HCT116 (cell line): ENCODE results near the gene ASIC1.

ENCODE experiments used
- CEBPB ChIP-seq: IDR thresholded peaks from 2 replicates; pipeline ENCODE4 v1.6.1; 2012; ENCODE audit warnings: low read depth
- EZH2 ChIP-seq: fragments of 200-600 bp; sonication (generic); IDR thresholded peaks from 2 replicates; pipeline ENCODE4 v1.6.1; 2017; ENCODE audit warnings: antibody characterized with exemption, mixed run types
- EZH2phosphoT487 ChIP-seq: fragments of 200-600 bp; IDR thresholded peaks from 2 replicates; pipeline ENCODE4 v1.6.1; 2018; ENCODE audit warnings: antibody characterized with exemption, borderline replicate concordance
- POLR2A ChIP-seq: IDR thresholded peaks from 2 replicates; pipeline ENCODE4 v1.7.0; 2011; ENCODE audit warnings: borderline replicate concordance; ENCODE audit not compliant: insufficient read depth, insufficient read length; ENCODE audit errors: extremely low read depth
- POLR2AphosphoS5 ChIP-seq: IDR thresholded peaks from 2 replicates; pipeline ENCODE4 v1.6.1; 2011; ENCODE audit warnings: mild to moderate bottlenecking, low read depth, low read length, moderate library complexity
- RAD21 ChIP-seq: IDR thresholded peaks from 2 replicates; pipeline ENCODE4 v1.6.1; 2012; ENCODE audit warnings: low read depth, mild to moderate bottlenecking
- SIN3A ChIP-seq: IDR thresholded peaks from 2 replicates; pipeline ENCODE4 v1.6.1; 2012; ENCODE audit warnings: low read depth
- SP1 ChIP-seq: IDR thresholded peaks from 2 replicates; pipeline ENCODE4 v1.6.1; 2012; ENCODE audit warnings: low read depth
- TCF7L2 ChIP-seq: IDR thresholded peaks from 2 replicates; pipeline ENCODE4 v1.7.0; 2011; ENCODE audit warnings: borderline replicate concordance, inconsistent platforms; ENCODE audit not compliant: insufficient read depth, insufficient read length; ENCODE audit errors: extremely low read depth
- YY1 ChIP-seq: IDR thresholded peaks from 2 replicates; pipeline ENCODE4 v1.6.1; 2011; ENCODE audit warnings: low read length, low read depth, moderate library complexity, mild to moderate bottlenecking; ENCODE audit not compliant: insufficient replicate concordance; ENCODE audit errors: extremely low read depth
- ZNF274 ChIP-seq: fragments of 200-500 bp; sonication (Bioruptor generic); IDR thresholded peaks from 2 replicates; pipeline ENCODE4 v1.6.1; 2014; ENCODE audit warnings: mild to moderate bottlenecking, low read depth, low read length, inconsistent platforms
- TF ChIP-seq, protein P1 (sequence below), 3 experiments: fragments of 200-600 bp in 1 of 3; sonication (generic) in 1 of 3; IDR thresholded peaks in 2 of 3; conservative IDR thresholded peaks in 1 of 3; 2 replicates each; pipeline ENCODE4 v1.5.1; 2012 to 2017; ENCODE audit warnings: low read depth in 2 of 3, low read length in 2 of 3, antibody characterized with exemption in 1 of 3, borderline replicate concordance in 1 of 3, control low read depth in 1 of 3, mild to moderate bottlenecking in 1 of 3, mixed read lengths in 1 of 3, mixed run types in 1 of 3, moderate library complexity in 1 of 3; ENCODE audit not compliant: insufficient read depth in 1 of 3
- TF ChIP-seq, protein P2 (sequence below): IDR thresholded peaks from 2 replicates; pipeline ENCODE4 v1.6.1; 2012; ENCODE audit warnings: low read depth
- TF ChIP-seq, protein P3 (sequence below): IDR thresholded peaks from 2 replicates; pipeline ENCODE4 v1.6.1; 2011; ENCODE audit warnings: mild to moderate bottlenecking, low read length, moderate library complexity; ENCODE audit not compliant: insufficient replicate concordance; ENCODE audit errors: extremely low read depth

DNA sequence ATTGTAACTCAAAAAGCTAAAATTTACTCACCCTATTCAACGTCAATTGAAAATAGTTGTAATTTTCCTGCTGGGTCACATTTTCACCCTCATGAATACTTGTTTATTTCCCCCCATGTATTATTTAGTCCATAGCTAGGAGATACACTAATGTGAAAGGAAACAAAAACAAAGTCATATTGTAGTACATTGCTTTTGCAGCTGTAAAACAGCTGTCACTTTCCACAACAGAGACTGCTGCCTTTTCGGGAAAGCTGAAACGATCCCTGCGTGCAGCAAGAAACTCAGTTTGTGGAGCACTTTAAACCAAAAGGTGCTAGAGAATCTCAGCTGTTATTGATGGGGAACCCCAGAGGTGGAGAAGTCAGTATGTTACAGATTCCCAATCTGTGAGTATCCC lies 36.4 kb upstream of the ASIC1 start:
- no peak for TF ChIP-seq EZH2
- no peak for TF ChIP-seq EZH2phosphoT487
- TF ChIP-seq ZNF274 = no peak
- TF ChIP-seq POLR2A = no peak
- TF ChIP-seq POLR2AphosphoS5 = no peak
- no peak for TF ChIP-seq CEBPB
- TF ChIP-seq, protein P1, sequence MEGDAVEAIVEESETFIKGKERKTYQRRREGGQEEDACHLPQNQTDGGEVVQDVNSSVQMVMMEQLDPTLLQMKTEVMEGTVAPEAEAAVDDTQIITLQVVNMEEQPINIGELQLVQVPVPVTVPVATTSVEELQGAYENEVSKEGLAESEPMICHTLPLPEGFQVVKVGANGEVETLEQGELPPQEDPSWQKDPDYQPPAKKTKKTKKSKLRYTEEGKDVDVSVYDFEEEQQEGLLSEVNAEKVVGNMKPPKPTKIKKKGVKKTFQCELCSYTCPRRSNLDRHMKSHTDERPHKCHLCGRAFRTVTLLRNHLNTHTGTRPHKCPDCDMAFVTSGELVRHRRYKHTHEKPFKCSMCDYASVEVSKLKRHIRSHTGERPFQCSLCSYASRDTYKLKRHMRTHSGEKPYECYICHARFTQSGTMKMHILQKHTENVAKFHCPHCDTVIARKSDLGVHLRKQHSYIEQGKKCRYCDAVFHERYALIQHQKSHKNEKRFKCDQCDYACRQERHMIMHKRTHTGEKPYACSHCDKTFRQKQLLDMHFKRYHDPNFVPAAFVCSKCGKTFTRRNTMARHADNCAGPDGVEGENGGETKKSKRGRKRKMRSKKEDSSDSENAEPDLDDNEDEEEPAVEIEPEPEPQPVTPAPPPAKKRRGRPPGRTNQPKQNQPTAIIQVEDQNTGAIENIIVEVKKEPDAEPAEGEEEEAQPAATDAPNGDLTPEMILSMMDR (IDR thresholded peaks at IDR 0.05 in 2 of 3, conservative IDR thresholded peaks at IDR 0.05 in 1 of 3; ENCODE audit: borderline replicate concordance in 1 of 3, insufficient read depth in 1 of 3, low read depth in 2 of 3, low read length in 2 of 3) = no peak
- TF ChIP-seq RAD21 = no peak
- TF ChIP-seq, protein P2, sequence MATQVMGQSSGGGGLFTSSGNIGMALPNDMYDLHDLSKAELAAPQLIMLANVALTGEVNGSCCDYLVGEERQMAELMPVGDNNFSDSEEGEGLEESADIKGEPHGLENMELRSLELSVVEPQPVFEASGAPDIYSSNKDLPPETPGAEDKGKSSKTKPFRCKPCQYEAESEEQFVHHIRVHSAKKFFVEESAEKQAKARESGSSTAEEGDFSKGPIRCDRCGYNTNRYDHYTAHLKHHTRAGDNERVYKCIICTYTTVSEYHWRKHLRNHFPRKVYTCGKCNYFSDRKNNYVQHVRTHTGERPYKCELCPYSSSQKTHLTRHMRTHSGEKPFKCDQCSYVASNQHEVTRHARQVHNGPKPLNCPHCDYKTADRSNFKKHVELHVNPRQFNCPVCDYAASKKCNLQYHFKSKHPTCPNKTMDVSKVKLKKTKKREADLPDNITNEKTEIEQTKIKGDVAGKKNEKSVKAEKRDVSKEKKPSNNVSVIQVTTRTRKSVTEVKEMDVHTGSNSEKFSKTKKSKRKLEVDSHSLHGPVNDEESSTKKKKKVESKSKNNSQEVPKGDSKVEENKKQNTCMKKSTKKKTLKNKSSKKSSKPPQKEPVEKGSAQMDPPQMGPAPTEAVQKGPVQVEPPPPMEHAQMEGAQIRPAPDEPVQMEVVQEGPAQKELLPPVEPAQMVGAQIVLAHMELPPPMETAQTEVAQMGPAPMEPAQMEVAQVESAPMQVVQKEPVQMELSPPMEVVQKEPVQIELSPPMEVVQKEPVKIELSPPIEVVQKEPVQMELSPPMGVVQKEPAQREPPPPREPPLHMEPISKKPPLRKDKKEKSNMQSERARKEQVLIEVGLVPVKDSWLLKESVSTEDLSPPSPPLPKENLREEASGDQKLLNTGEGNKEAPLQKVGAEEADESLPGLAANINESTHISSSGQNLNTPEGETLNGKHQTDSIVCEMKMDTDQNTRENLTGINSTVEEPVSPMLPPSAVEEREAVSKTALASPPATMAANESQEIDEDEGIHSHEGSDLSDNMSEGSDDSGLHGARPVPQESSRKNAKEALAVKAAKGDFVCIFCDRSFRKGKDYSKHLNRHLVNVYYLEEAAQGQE = no peak
- no peak for TF ChIP-seq SIN3A
- TF ChIP-seq YY1 = no peak
- TF ChIP-seq SP1 = no peak
- TF ChIP-seq TCF7L2 = no peak
- TF ChIP-seq, protein P3, sequence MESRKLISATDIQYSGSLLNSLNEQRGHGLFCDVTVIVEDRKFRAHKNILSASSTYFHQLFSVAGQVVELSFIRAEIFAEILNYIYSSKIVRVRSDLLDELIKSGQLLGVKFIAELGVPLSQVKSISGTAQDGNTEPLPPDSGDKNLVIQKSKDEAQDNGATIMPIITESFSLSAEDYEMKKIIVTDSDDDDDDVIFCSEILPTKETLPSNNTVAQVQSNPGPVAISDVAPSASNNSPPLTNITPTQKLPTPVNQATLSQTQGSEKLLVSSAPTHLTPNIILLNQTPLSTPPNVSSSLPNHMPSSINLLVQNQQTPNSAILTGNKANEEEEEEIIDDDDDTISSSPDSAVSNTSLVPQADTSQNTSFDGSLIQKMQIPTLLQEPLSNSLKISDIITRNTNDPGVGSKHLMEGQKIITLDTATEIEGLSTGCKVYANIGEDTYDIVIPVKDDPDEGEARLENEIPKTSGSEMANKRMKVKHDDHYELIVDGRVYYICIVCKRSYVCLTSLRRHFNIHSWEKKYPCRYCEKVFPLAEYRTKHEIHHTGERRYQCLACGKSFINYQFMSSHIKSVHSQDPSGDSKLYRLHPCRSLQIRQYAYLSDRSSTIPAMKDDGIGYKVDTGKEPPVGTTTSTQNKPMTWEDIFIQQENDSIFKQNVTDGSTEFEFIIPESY = no peak
